GM18870 (cell line): ENCODE data around the gene SLC4A4.

ENCODE experiments used
- ATAC-seq: cut with Tn5 transposase; IDR thresholded peaks from one replicate; pipeline ENCODE4 v1.9.1; 2021; ENCODE audit warnings: moderate library complexity; ENCODE audit not compliant: unreplicated experiment

The SLC4A4 gene

GRCh38 chr4:71587995-71588394, 249.2 kb downstream of the SLC4A4 start:
- ATAC-seq: no peak

GRCh38 chr4:71592793-71593192, 254.0 kb downstream of the SLC4A4 start:
- no peak for ATAC-seq

GRCh38 chr4:71593311-71593710, 254.5 kb downstream of the SLC4A4 start:
- no peak for ATAC-seq

GRCh38 chr4:71595576-71596108, 256.8 kb downstream of the SLC4A4 start:
- no peak for ATAC-seq

GRCh38 chr4:71599578-71599977, 260.8 kb downstream of the SLC4A4 start:
- ATAC-seq: no peak

- no peak for ATAC-seq
Observed at GRCh38 chr4:71602289-71602900, 263.6 kb downstream of the SLC4A4 start.

- ATAC-seq: peak; percentile 93
Observed at GRCh38 chr4:71604785-71605184, 266.0 kb downstream of the SLC4A4 start.

- ATAC-seq: no peak
Observed at GRCh38 chr4:71607109-71607508, 268.3 kb downstream of the SLC4A4 start.

- no peak for ATAC-seq
Observed at GRCh38 chr4:71607780-71608677, 269.2 kb downstream of the SLC4A4 start.

GRCh38 chr4:71608678-71609071, 269.9 kb downstream of the SLC4A4 start:
- ATAC-seq: no peak

- ATAC-seq: no peak
Observed at GRCh38 chr4:71609167-71609566, 270.3 kb downstream of the SLC4A4 start.

GRCh38 chr4:71609651-71610050, 270.8 kb downstream of the SLC4A4 start:
- ATAC-seq: no peak

GRCh38 chr4:71614621-71615020, 275.8 kb downstream of the SLC4A4 start:
- ATAC-seq: no peak

GRCh38 chr4:71616168-71616811, 277.5 kb downstream of the SLC4A4 start:
- no peak for ATAC-seq
